Activated effector memory CD4-positive, alpha-beta T cell treated with Interleukin-2 at 50 U/mL for 16 hours (primary cell): ENCODE results near the gene RNF121.

Experiments used
- DNase-seq: peaks from one replicate; pipeline ENCODE4 v3.0.0-alpha.2; 2020

The RNF121 gene

GRCh38 chr11:72039856-72040401, 111.1 kb downstream of the RNF121 start:
- DNase-seq: peak; percentile 8

- DNase-seq: peak; percentile 68
Measured at GRCh38 chr11:72040491-72041363, 111.9 kb downstream of the RNF121 start.

- DNase-seq: peak; percentile 51
Measured at GRCh38 chr11:72041364-72042063, 112.7 kb downstream of the RNF121 start.

- no peak for DNase-seq
Measured at GRCh38 chr11:72042064-72042745, 113.4 kb downstream of the RNF121 start.

- DNase-seq: no peak
Measured at GRCh38 chr11:72045849-72046248, 117.0 kb downstream of the RNF121 start.
